Esophagus squamous epithelium (tissue), 4 donors: Measurements from ENCODE around the gene ARID3B.

ENCODE experiments used
- POLR2A ChIP-seq, 4 donors: fragments of 450-650 bp; IDR thresholded peaks; one replicate each; pipeline ENCODE4 v1.6.1; 2017; ENCODE audit warnings: antibody characterized with exemption in 4 of 4, mild to moderate bottlenecking in 4 of 4, moderate library complexity in 3 of 4
- TF ChIP-seq, protein P1 (sequence below), 6 experiments: fragments of 450-650 bp in 4 of 6; fragments of 200-600 bp in 2 of 6; sonication (generic) in 2 of 6; IDR thresholded peaks; one replicate each; pipeline ENCODE4 v1.5.1; 2016 to 2019; ENCODE audit warnings: antibody characterized with exemption in 6 of 6, mild to moderate bottlenecking in 4 of 6, moderate library complexity in 4 of 6

DNA sequence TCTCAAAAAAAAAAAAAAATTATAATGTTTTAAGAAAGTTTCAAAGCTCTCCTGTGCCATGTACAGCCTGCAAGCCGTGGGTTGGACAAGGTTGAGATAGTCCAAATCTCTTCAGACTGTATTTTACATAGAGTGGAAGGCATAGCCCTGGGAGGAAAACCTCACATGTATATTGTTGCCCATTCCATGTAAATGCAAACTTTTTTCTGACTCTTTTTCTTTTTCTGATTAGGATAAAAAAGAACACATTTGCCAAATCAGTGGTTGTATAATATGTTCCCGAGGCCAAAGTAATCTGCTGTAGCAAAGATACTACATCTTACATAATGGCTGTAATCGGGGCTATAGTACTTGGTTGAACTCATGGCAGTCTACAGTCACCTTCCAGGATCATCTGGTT lies 44.4 kb upstream of the ARID3B start:
- TF ChIP-seq, protein P1, sequence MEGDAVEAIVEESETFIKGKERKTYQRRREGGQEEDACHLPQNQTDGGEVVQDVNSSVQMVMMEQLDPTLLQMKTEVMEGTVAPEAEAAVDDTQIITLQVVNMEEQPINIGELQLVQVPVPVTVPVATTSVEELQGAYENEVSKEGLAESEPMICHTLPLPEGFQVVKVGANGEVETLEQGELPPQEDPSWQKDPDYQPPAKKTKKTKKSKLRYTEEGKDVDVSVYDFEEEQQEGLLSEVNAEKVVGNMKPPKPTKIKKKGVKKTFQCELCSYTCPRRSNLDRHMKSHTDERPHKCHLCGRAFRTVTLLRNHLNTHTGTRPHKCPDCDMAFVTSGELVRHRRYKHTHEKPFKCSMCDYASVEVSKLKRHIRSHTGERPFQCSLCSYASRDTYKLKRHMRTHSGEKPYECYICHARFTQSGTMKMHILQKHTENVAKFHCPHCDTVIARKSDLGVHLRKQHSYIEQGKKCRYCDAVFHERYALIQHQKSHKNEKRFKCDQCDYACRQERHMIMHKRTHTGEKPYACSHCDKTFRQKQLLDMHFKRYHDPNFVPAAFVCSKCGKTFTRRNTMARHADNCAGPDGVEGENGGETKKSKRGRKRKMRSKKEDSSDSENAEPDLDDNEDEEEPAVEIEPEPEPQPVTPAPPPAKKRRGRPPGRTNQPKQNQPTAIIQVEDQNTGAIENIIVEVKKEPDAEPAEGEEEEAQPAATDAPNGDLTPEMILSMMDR (IDR thresholded peaks at IDR 0.05), result no peak
- TF ChIP-seq POLR2A (IDR thresholded peaks at IDR 0.05), result no peak
